ENCODE measurements around the gene GIPR. TPM values are rescaled to one million over a fixed set of nuclear protein-coding genes. Genes with fewer than 3 reads are reported as not detected.

GIPR gene
- total RNA-seq, 1 experiment from 2014 or later: 0.45 TPM

DNA sequence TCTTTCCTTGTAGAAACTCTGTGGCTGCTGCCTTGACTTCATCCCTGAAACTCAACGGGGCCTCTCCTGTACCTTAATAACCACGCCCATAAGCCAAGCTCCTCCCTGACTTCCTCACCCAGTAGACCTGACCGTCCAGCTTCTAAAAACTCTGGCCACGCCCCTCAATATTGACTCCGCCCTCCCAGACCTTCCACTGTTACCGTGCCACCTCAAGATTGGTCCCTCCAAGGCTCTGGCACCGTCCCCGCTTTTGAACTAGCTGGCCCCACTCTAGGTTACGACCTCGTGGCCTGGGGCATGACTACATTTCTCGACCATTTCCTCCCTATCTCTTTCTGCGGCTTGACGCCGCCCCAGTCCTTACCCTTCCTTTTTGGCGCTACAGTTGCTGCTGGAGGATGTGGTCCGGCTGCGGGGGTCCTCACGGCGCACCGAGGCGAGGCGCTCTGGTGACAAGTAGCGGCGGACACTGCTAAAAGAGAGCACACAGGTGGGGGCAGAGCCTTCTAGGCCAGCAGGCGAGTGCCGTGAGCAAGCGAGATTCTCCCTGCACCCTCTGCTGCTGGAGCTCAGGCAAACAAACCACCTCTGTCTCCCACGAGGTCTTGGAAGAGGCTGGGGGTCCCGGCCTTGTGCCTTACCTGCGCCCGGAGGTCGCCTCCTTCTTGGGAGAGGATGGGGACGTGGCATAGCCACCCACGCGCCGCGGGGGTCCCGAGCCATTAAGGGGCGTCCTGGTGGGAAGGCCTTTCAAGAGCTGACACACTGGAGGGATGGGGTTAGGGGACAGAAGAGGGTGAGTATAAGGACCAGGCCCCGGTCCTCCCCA, 26.5 kb upstream of the GIPR start:
- CTCF ChIA-PET: interaction anchor here (0.6 to 2.0 kb wide), 14 partner anchors 8 to 202 kb away, joined by 3 to 15 read pairs (median 4); partner anchors contain the start of genes QPCTL and SIX5
- peak overlapping the region; percentile 48 for H3K27ac ChIP-seq (ENCODE audit: low read depth, low read length, poor library complexity, severe bottlenecking)

DNA sequence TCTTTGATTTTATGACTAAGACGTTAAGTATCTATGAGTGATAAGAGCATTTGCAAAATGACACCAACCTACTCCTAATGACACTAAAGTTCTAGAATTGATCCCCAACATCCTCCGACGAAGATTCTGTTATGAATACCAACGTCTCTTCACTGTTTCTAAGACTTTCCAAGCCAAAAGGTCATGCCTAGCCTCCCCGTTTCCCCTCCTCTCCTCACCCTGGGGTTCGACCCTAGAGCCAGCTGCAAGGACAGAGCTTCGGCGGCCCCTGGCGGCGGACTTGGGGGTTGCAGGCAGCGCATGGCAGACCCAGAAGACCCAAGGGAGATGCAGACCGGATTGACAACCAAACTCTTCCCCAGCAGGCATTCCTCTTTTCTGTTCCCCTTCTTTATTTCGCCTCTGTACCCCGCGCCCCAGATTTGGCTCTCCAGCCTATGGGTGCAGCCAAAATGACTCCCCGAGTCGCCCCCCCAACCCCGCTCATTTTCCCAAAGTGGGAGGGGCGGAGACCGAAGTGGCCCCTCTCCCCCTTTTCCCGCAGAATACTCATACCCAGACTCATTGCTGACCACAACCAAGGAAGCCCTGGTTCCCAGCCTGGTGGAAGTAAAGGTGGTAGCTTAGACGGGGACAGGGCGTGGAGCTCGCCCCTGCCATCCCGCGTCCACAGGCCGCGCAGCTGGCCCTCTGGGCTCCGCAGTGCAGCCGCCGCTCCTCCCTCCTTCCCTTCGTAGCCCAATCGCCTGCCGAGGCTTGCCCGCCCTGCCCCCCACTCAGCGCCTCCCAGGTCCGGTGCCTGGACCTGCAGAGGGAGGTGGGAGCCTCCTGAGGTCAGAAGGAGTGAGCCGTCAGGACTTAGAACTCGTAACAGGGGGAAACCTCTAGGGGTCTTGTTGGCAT, 24.7 kb upstream of the GIPR start:
- no peaks in the 10 kb centered on the region for H3K36me3 ChIP-seq (ENCODE audit: insufficient read depth, low read length, poor library complexity, severe bottlenecking)
- TF ChIP-seq, protein P1, sequence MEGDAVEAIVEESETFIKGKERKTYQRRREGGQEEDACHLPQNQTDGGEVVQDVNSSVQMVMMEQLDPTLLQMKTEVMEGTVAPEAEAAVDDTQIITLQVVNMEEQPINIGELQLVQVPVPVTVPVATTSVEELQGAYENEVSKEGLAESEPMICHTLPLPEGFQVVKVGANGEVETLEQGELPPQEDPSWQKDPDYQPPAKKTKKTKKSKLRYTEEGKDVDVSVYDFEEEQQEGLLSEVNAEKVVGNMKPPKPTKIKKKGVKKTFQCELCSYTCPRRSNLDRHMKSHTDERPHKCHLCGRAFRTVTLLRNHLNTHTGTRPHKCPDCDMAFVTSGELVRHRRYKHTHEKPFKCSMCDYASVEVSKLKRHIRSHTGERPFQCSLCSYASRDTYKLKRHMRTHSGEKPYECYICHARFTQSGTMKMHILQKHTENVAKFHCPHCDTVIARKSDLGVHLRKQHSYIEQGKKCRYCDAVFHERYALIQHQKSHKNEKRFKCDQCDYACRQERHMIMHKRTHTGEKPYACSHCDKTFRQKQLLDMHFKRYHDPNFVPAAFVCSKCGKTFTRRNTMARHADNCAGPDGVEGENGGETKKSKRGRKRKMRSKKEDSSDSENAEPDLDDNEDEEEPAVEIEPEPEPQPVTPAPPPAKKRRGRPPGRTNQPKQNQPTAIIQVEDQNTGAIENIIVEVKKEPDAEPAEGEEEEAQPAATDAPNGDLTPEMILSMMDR (conservative IDR thresholded peaks at IDR 0.05; ENCODE audit: low read depth, low read length): peak; percentile 99
- TF ChIP-seq EZH2 (IDR thresholded peaks at IDR 0.05; ENCODE audit: borderline replicate concordance, low read depth, low read length, poor library complexity, severe bottlenecking): no peak
- H3K4me1 ChIP-seq (ENCODE audit: insufficient read depth, low read length, poor library complexity, severe bottlenecking): peaks cover 22% of the 10 kb centered on the region
- ChIA-PET CTCF (interaction anchor here (0.6 to 2.0 kb wide), 7 partner anchors 28 to 745 kb away, joined by 3 to 15 read pairs (median 5); no protein-coding TSS in a partner anchor), POLR2A (ENCODE audit: low non-redundant PET) (interaction anchor here (0.7 kb wide), 1 partner anchor 126 kb away, joined by 3 read pairs; the partner anchor contains the start of gene SIX5)
- no peaks in the 10 kb centered on the region for H3K27me3 ChIP-seq (replicated peaks; ENCODE audit: insufficient read depth, low read depth, low read length, poor library complexity)
- peak overlapping the region; percentile 9 for H3K4me3 ChIP-seq (ENCODE audit: low read depth, low read length, poor library complexity, severe bottlenecking)
- no TSS peak for BruUV-seq (replicated peaks)
- DNase-seq (ENCODE audit: low spot score): peak; percentile 92
- H3K9me3 ChIP-seq (ENCODE audit: low read depth, low read length, poor library complexity, severe bottlenecking): no peaks in the 10 kb centered on the region
- intact Hi-C loops (cut with micrococcal nuclease; ENCODE audit: unreplicated experiment): loop anchor here (1.0 to 5.0 kb wide), 5 partner anchors 36 to 216 kb away; partner anchors contain the start of gene VASP
- no peak overlapping the region for H3K27ac ChIP-seq (ENCODE audit: low read depth, low read length, poor library complexity, severe bottlenecking)

More for the DNA sequence above, 26.5 kb upstream of the GIPR start:
- peaks cover 23% of the 10 kb centered on the region for H3K4me1 ChIP-seq (ENCODE audit: insufficient read depth, low read length, poor library complexity, severe bottlenecking)
- no peaks in the 10 kb centered on the region for H3K9me3 ChIP-seq (ENCODE audit: low read depth, low read length, poor library complexity, severe bottlenecking)
- BruUV-seq (replicated peaks): no TSS peak
- intact Hi-C loops (cut with micrococcal nuclease; ENCODE audit: unreplicated experiment): loop anchor here (2.0 to 5.0 kb wide), 4 partner anchors 34 to 214 kb away; partner anchors contain the start of gene VASP
- H3K4me3 ChIP-seq (ENCODE audit: low read depth, low read length, poor library complexity, severe bottlenecking): peak overlapping the region; percentile 48
- TF ChIP-seq, protein P1 (conservative IDR thresholded peaks at IDR 0.05; ENCODE audit: low read depth, low read length): no peak
- no peak for TF ChIP-seq EZH2 (IDR thresholded peaks at IDR 0.05; ENCODE audit: borderline replicate concordance, low read depth, low read length, poor library complexity, severe bottlenecking)
- no peaks in the 10 kb centered on the region for H3K27me3 ChIP-seq (replicated peaks; ENCODE audit: insufficient read depth, low read depth, low read length, poor library complexity)
- peak; percentile 75 for DNase-seq (ENCODE audit: low spot score)
- H3K36me3 ChIP-seq (ENCODE audit: insufficient read depth, low read length, poor library complexity, severe bottlenecking): no peaks in the 10 kb centered on the region
- POLR2A ChIA-PET (ENCODE audit: low non-redundant PET): interaction anchor here (0.5 to 0.6 kb wide), 2 partner anchors 12 to 39 kb away, joined by 8 to 12 read pairs; no protein-coding TSS in a partner anchor

All from A673 (cell line).